ENCODE results near the gene TCF7L2.

TCF7L2 gene

GRCh38 chr10:113035732-113036312 is 85.8 kb downstream of the TCF7L2 start:
- in situ Hi-C loops (cut with MboI; ENCODE audit: low sequenced_read_pairs, unreplicated experiment) = no loop called here
- TF ChIP-seq CTCF (IDR thresholded peaks at IDR 0.05; ENCODE audit: borderline replicate concordance, control extremely low read depth, extremely low read depth, insufficient read depth, missing control alignments) = no peak
- no peak for DNase-seq (ENCODE audit: low spot score)

DNA sequence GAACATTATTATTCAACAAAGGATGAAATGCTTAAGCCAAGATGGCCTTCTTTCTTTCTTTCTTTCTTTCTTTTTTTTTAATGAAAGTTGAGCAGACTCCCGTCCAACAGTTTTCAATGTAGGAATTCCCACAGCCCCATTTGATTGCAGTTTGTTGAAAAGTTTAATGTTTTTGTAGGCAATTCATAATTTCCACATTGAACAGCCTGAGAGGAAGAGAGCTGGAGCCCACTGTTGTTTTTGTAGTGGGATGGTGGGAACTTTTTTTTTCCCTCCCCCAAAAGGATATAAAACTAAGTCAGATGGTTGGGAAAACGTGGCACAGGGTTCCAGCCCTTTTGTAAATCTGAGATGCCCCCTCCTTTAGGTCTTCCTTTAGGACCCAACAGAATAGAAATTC is 86.6 kb downstream of the TCF7L2 start:
- in situ Hi-C loops (cut with MboI; ENCODE audit: low sequenced_read_pairs, unreplicated experiment) = no loop called here
- DNase-seq (ENCODE audit: low spot score) = no peak
- TF ChIP-seq CTCF (IDR thresholded peaks at IDR 0.05; ENCODE audit: borderline replicate concordance, control extremely low read depth, extremely low read depth, insufficient read depth, missing control alignments) = no peak

- no peak for DNase-seq (ENCODE audit: low spot score)
- TF ChIP-seq CTCF (IDR thresholded peaks at IDR 0.05; ENCODE audit: borderline replicate concordance, control extremely low read depth, extremely low read depth, insufficient read depth, missing control alignments) = no peak
- in situ Hi-C loops (cut with MboI; ENCODE audit: low sequenced_read_pairs, unreplicated experiment) = no loop called here
Observed at GRCh38 chr10:113037218-113037617, 87.2 kb downstream of the TCF7L2 start.

DNA sequence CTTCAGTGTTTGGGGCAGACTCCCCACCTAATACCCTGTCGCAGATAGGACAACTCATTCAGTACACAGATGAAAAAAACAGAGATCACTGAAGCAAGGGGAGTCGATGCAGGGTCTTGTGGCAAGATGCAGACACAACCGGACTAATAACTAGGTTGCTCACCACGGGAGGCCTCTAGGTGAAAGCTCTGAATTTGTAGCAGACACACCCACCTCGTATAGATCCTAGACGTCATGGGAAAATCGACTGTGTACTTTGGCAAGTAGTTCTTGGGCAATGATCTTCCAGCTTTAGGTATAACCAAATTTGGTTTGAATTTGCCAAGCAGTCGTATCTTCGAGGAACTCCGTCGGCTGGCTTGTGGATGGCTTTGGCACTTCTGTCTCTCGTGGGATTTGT is 88.1 kb downstream of the TCF7L2 start:
- in situ Hi-C loops (cut with MboI; ENCODE audit: low sequenced_read_pairs, unreplicated experiment) = no loop called here
- no peak for TF ChIP-seq CTCF (IDR thresholded peaks at IDR 0.05; ENCODE audit: borderline replicate concordance, control extremely low read depth, extremely low read depth, insufficient read depth, missing control alignments)
- no peak for DNase-seq (ENCODE audit: low spot score)

- DNase-seq (ENCODE audit: low spot score) = no peak
- no peak for TF ChIP-seq CTCF (IDR thresholded peaks at IDR 0.05; ENCODE audit: borderline replicate concordance, control extremely low read depth, extremely low read depth, insufficient read depth, missing control alignments)
- in situ Hi-C loops (cut with MboI; ENCODE audit: low sequenced_read_pairs, unreplicated experiment) = no loop called here
Observed at GRCh38 chr10:113038985-113039384, 88.9 kb downstream of the TCF7L2 start.

DNA sequence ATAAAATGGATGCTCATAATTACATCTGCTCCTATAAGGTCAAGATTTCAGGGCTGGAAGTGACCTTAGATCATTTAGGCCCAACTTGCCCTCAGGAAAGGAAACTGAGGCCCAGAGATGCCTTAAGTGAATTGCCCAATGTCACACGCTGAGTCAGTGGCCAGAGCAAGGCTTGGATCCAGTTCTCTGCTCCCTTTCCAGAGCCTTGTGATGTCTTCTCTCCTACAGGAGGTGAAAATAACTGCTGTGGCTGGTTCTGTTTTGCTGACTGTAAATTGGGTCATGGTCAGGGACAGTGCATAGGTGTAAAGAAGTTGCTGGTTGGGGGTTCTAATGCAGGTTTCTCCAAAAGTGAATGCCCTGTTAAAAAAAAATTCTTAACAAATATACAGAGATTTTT is 91.3 kb downstream of the TCF7L2 start:
- in situ Hi-C loops (cut with MboI; ENCODE audit: low sequenced_read_pairs, unreplicated experiment) = no loop called here
- TF ChIP-seq CTCF (IDR thresholded peaks at IDR 0.05; ENCODE audit: borderline replicate concordance, control extremely low read depth, extremely low read depth, insufficient read depth, missing control alignments) = no peak
- no peak for DNase-seq (ENCODE audit: low spot score)

All from GM13976 (cell line).